Inflammatory macrophage (primary cell): ENCODE measurements around the gene KRTAP10-10.
"Not testable (repeated sequence)": the region's sequence is repeated elsewhere in the genome, so short reads cannot be mapped to it uniquely, and the experiment has no call there.

Experiments
- DNase-seq, 2 donors: peaks; one replicate each; pipeline ENCODE4 v3.0.0-alpha.2; 2020 to 2022
- total RNA-seq, 18 experiments: gene quantifications; one replicate each; lab custom pipeline; 2026; ENCODE audit warnings: mixed read lengths in 6 of 18, inconsistent platforms in 2 of 18; lab: John Stamatoyannopoulos, UW

The KRTAP10-10 gene
- total RNA-seq = 0 to 0.08 (median 0) reads per million in 18 experiments

DNA sequence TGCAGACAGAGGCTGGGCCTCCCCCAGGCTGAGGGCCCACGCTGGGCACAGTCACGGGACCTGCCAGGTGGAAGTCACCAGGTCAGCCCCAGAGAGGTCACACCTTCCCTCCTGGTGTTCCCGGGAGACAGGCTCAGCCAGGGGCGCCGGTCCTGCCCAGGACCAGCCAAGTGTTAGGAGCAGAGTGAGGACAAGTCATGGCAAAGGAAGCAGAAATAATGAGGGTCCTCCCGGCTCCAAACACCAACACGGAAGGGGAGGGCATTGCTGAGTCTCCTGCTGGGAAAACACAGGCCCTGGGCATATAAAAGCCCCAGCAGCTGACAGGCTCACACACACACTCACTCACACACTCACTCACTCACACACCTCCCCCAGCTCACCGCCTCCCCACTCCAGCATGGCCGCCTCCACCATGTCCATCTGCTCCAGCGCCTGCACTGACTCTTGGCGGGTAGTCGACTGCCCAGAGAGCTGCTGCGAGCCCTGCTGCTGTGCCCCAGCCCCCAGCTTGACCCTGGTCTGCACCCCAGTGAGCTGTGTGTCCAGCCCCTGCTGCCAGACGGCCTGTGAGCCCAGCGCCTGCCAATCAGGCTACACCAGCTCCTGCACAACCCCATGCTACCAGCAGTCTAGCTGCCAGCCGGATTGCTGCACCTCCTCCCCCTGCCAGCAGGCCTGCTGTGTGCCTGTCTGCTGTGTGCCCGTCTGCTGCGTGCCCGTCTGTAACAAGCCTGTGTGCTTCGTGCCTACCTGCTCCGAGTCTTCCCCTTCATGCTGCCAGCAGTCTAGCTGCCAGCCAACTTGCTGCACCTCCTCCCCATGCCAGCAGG, at the start of gene KRTAP10-10:
TSS of gene KRTAP10-10 (plus strand) at position 339 of the 833 bp plus-strand sequence. CDS start at position 401, 62 bp downstream.
- no peak for DNase-seq

- no peak for DNase-seq
These were observed 48.1 kb upstream of the KRTAP10-10 start for GRCh38 chr21:44589094-44589493.

DNA sequence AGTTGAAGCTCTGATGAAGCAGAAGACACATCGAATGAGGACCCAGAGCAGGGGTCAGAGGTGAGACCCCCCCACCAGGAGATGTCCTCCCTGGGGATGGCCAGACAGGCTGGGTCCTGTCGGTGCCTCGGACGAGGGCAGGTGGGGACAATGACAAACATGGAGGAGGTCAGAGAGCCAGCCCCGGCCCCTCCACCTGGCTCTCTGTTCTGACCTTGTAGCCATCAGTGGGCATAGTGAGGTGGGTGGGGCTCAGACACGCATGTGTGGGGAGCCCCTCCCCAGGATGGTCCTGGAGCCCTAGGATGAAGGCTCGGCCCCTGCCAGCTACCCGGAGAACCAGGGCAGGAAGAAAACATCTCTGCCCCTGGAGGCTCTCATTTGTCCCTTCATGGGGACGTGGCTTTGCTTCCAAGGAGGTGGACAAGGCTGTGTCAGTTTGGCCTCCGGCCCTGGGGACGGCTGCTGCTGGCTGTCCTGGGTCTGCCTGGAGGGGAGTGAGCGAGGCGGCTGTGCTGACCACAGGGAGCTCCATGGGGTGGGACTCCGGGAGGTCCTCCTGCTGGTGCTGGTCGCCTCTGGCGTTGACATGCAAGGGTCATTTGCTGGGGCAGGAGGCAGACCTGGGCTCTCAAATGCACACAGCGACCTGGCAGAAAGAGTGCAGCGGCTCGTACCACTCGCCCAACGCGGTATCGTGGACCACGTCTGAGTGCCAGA, 47.4 kb upstream of the KRTAP10-10 start:
- DNase-seq = no peak

- DNase-seq = no peak
These were observed 46.8 kb upstream of the KRTAP10-10 start for GRCh38 chr21:44590311-44590721.

- DNase-seq = not testable (repeated sequence)
These were observed 46.0 kb upstream of the KRTAP10-10 start for GRCh38 chr21:44590897-44591800.

- not testable (repeated sequence) for DNase-seq
These were observed 45.4 kb upstream of the KRTAP10-10 start for GRCh38 chr21:44591801-44592130.

DNA sequence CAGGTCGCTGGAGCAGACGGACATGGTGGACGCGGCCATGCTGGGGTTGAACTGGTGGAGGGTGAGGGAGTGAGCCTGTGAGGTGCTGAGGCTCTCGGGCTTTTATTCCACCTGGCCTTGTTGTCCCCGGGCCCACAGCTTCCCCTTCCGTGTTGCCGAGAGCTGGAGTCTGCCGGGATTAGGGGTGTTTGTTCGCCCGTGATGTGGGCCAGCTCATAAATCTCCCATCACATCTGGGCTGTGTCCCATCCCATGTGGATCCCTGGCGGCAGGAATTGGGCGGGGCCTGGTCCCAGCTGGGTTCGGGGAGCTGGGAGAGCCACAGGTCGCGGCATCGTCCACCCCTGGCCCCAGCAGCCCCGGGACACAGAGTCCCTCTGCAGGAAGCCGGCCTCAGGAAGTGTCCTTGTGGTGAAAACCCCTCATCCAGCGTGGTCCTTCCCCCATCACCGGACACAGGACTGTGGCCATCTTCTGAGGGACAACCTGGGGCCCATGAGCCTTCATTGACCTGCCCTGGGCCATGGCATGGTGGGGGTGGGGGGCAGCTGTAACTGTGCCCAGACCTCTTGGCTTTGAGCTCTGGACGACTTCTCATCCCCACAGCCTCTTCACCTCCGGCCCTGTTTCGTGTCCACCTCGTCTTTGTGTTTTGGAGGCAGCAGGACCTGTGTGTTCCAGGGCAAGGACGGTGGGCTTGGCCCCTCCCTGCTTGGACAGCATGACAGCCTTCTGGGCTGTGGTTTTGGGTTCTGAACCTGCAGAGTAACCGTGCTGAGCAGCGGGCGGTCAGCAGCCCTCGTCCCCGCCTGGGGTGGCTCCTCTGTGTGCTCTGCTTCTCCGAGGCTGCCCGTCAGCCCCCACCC, 44.5 kb upstream of the KRTAP10-10 start, which contains the start of gene KRTAP10-6:
TSS of gene KRTAP10-6 (minus strand) at position 60 of the 866 bp plus-strand sequence. CDS start at position 39, 21 bp downstream.
- no peak for DNase-seq

DNA sequence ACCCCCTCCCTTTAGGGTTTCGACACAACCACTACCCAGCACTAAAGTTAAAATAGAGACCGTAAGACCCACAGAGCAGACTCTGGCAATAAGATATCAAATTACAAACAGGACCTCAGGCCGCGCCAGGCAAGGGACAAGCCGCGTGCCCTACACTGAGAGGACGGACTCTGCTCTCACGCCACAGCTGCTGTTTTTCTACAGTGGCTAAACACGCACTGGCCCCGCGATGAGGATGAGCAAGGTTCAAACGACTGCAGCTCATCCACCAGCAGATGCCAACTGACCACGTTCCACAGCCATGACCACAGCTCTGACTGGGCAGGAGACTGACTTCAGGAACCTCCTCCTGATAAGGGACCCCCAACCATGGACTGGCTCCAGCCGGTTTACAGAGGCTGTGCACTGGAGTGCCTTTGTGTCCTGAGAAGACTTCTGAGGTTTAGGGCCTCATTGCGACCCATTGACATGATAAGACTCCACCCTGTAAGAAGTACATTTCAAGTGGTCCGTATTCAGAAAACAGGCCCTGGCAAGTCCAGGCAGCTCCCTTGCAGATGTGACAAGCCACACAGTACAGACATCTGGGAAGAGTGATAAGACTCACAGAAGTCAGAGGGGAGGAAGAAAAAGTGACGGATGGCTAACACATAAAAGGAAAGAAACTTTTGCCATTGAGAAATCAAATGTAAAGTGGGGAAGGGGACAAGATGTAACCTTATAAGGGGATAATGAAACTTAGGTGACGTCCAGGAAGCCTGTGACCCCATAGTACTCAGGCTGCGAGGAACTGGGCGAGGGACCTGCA, 43.4 kb upstream of the KRTAP10-10 start:
- no peak for DNase-seq

DNA sequence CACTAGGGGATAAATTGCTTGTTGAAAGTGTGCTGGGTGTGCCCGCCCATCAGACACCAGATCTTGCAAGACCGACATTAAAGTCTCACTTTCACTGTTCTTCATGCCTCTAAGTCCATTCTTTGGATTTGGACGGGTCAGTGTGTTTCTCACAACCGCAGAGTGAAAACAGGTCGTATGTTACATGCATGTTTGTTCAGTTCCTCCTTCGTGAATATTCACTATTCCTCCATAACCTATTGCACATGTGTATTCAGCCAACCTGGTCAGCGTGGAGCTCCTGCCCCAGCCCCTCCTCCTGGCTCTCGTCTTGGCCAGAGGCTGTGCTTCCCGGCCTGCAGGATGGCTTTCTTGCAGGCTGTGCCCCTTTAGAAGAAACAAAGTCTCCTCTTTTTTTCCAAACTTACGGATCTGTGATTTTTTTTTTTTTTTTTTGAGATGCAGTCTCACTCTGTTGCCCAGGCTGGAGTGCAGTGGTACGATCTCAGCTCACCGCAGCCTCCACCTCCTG, 42.7 kb upstream of the KRTAP10-10 start:
- DNase-seq = no peak

DNA sequence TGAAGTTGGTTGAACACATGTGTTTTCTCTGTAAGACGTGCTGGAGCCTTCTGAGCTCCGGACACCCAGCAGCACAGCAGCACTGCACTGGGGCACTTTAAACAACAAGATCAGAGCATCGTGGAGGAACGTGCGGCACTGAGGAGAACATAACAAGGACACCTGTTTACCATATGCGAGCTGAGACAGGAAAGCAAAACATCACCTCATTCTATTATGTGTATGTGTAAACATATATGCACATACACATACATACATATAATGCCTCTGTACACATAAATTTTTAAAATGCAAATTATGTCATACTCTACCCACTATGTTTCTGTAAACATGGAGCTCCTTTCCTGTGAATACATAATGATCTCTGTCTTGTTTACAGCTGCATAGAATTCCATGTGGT, 41.6 kb upstream of the KRTAP10-10 start:
- DNase-seq = no peak

DNA sequence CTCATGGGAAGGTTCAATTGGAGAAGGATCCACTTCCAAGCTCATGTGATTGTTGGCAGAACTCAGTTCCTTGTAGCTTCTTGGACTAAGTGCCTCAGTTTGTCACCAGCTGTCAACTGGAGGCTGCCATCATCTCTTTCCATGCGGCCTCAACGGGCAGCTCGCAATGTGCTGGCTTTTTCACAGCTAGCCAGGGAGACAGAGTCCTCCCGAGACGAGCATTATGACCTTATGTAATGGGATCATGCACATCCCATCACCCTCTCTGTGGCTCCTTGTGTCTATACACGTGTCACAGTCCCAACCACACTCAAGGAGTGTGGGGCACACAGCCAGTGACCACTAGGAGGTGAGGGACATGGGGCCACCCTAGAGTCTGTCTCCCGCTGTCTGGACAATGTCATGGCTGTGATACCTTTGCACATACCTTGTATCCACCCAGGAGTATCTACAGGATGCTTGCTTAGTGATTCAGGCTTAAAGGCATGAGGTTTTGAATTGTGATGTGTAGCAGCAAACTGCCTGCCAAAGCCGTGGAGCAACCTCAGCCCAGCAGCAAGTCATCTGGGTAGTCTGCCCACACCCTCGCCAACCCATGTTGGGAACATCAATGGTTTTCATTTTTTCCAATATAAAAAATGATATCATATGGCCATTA, 41.0 kb upstream of the KRTAP10-10 start:
- no peak for DNase-seq

DNA sequence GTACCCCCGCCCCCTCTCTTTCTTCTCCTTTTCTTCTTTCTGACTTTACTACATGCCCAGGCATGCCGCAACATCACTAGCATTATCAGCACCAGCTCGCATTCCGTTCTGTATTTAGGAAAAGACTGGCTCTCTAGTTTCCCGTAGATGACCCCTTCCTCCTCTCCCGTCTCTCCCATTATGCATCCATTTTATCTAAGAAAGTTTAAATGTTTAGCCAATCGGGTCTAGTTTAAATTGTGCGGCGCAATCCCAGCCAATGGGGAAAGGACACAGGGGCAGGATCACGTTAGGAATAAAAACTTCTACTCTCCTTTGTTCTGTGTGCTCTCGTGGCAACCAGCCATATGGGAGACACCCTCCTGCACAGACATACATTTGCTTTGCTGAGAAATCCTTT, 39.1 kb upstream of the KRTAP10-10 start:
- no peak for DNase-seq

DNA sequence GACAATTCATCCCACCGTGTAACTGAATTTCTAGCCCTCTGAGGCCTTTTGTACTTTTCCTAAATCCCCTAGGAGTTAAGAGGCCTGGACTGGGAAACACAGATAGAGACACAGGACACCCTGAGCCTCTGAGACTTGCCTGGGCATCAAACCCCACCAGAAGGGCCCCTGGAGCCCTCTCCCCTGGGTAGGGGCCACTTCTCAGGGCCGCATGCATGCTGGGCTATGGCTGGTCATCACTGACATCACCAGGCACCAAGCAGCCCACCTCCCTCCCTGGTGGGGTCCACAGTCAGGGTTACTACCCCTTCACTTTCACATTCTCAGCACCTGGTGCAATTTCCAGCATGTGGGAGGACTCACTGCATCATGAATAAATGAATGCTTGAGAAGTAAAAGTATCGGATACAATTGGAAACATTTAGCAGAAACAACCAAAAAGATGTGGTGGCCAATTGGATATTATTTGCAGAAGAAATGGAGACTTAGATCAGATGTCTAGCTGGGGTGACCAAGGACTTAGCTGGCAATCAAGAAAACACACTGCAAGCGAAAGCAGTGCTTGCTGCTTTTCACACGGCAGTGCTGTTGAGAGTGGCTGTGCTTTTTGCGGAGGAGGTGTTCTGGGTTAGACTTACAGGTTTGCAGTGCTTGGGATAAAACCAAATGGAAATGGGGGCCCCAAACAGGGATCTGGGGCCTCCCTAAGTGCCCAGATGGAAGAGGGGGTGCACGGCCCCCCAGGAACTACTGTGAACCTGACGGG, 37.7 kb upstream of the KRTAP10-10 start:
- DNase-seq = no peak

- not testable (repeated sequence) for DNase-seq
These were observed 36.8 kb upstream of the KRTAP10-10 start, which contains the start of gene KRTAP10-7 for GRCh38 chr21:44600118-44600978. KRTAP10-7 (plus strand) TSS chr21:44600597; CDS start chr21:44600622, 25 bp downstream.

GRCh38 chr21:44601091-44601490, 36.1 kb upstream of the KRTAP10-10 start:
- not testable (repeated sequence) for DNase-seq

DNA sequence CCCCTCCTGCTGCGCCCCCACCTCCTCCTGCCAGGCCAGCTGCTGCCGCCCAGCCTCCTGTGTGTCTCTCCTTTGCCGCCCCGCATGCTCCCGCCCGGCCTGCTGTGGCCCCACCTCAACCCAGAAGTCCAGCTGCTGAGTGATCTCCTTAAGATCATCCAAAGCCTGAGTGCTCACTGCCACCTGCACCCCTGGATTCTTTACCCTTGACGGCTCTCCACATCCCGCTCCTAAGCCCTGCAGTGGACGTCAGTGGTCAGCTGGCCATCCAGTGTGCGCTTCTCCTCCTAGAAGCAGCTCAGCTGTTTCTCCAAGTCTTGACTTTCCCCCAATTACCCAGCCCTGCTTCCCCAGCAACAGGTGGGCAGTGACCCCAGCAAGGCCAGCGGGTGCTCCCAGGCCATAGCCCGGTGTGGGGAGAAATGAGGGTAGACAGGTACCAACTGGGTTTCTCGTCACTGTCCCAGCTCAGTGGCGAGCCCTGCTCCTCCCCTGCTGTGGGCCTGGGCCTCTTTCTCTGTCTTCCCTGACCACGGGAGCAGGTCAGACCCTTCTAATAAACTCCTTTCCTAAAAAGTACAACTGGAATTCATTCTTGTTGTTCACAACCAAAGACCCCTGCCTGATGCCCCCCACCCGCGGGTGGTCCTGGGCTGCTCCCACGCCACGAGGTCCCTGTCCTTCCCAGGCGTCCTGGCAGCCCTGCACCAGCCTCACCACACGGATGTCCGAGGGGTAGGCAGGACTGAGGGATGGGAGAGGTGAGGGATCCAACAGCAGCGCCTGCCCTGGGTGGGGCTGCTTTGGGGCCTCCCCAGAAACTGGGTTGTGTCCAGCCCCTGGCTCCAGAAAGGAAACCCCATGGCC, 35.3 kb upstream of the KRTAP10-10 start:
- DNase-seq = no peak

DNA sequence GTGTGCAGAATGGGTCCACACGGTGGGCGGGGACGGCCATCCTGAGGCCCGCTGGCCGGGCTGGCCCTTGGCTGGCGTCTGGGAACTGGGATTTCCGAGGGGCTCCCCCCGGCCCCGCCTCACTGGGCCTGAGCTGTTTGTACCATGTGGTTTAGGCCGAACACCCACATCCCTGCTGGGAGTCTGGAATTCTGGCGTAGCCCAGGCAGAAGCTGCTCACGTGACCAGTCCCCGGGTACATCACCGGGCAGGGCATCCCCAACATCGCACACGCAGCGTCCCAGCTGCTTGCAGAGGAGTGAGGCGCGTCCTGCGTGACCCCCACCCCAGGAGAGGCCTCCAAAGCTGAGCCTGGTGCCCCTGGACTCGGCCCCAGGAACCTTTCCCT, 34.7 kb upstream of the KRTAP10-10 start:
- DNase-seq = no peak
